ENCODE data around the gene UNC5B. TPM values are rescaled to one million over a fixed set of nuclear protein-coding genes. Genes with fewer than 3 reads are reported as not detected.

The UNC5B gene
- total and polyA plus RNA-seq, 10 donors = 0.74 to 21.1 (median 11.3) TPM

DNA sequence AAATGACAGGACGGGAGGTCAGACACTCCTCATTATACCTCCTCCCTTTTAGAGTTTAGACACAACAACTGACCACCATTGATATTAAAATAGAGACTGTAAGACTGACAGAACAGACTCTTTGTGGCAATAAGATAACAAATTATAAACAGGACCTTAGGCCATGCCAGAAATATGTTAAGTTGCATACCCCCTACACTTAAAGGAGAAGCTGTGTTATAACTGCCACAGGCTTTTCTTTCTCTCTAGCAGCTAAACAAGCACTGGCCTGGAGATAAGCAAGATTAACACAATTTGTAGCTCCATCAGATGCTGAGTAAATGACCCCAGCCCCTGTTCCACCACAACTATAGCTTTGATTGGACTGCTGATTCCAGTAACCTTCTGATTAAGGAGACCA, 10.5 kb upstream of the UNC5B start:
- no peak overlapping the region for H3K27ac ChIP-seq
- TF ChIP-seq POLR2A (IDR thresholded peaks at IDR 0.05) = no peak
- no peak for TF ChIP-seq POLR2AphosphoS5 (IDR thresholded peaks at IDR 0.05)
- TF ChIP-seq, protein P1, sequence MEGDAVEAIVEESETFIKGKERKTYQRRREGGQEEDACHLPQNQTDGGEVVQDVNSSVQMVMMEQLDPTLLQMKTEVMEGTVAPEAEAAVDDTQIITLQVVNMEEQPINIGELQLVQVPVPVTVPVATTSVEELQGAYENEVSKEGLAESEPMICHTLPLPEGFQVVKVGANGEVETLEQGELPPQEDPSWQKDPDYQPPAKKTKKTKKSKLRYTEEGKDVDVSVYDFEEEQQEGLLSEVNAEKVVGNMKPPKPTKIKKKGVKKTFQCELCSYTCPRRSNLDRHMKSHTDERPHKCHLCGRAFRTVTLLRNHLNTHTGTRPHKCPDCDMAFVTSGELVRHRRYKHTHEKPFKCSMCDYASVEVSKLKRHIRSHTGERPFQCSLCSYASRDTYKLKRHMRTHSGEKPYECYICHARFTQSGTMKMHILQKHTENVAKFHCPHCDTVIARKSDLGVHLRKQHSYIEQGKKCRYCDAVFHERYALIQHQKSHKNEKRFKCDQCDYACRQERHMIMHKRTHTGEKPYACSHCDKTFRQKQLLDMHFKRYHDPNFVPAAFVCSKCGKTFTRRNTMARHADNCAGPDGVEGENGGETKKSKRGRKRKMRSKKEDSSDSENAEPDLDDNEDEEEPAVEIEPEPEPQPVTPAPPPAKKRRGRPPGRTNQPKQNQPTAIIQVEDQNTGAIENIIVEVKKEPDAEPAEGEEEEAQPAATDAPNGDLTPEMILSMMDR (IDR thresholded peaks at IDR 0.05 in 8 of 11, conservative IDR thresholded peaks at IDR 0.05 in 3 of 11) = no peak
- WGBS, 5 donors = 0 to 89% (median 79%) methylated on average over 1 of the region's 1 CpG

DNA sequence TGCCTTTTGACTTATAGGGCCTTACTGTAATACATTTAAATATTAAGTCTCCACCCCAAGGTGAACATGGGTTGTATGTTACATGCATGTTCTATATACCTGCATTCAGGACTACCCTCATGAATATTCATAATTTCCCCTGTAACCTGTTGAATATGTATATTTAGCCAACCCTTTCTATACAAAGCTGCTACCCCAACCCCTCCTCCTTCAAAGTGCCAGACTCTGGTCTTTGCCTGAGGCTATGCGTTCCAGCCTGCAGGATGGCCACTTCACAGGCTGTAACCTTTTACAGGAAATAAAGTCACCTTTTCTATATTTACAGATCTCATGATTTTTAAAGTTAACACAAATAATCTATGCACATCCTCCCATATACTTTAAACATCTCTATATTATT, 10.1 kb upstream of the UNC5B start:
- intact Hi-C loops (cut with DNase I; ENCODE audit: low total_unique reads) = no loop called here
- DNase-seq = no peak
- TF ChIP-seq, protein P1 (IDR thresholded peaks at IDR 0.05 in 8 of 11, conservative IDR thresholded peaks at IDR 0.05 in 3 of 11) = no peak
- TF ChIP-seq POLR2AphosphoS5 (IDR thresholded peaks at IDR 0.05) (no peak), POLR2A (IDR thresholded peaks at IDR 0.05) (no peak)
- Histone ChIP-seq H3K9me3 (peaks cover 0 to 28% (median 19%) of the 10 kb centered on the region in 8 donors), H3K36me3 (no peaks in the 10 kb centered on the region), H3K4me1 (no peaks in the 10 kb centered on the region), H3K27me3 (replicated peaks in 1 of 7) (peaks cover 0 to 18% (median 0%) of the 10 kb centered on the region in 7 donors), H3K4me3 (no peak overlapping the region), H3K27ac (no peak overlapping the region)
- WGBS, 5 donors = 77 to 89% (median 86%) methylated on average over 1 of the region's 1 CpG

More for the DNA sequence above, 10.5 kb upstream of the UNC5B start:
- H3K4me1 ChIP-seq = no peaks in the 10 kb centered on the region
- intact Hi-C loops (cut with DNase I; ENCODE audit: low total_unique reads) = no loop called here
- DNase-seq = no peak
- peaks cover 0 to 33% (median 24%) of the 10 kb centered on the region in 8 donors for H3K9me3 ChIP-seq
- H3K27me3 ChIP-seq (replicated peaks in 1 of 7) = peaks cover 0 to 14% (median 0%) of the 10 kb centered on the region in 7 donors
- no peaks in the 10 kb centered on the region for H3K36me3 ChIP-seq
- H3K4me3 ChIP-seq = no peak overlapping the region

DNA sequence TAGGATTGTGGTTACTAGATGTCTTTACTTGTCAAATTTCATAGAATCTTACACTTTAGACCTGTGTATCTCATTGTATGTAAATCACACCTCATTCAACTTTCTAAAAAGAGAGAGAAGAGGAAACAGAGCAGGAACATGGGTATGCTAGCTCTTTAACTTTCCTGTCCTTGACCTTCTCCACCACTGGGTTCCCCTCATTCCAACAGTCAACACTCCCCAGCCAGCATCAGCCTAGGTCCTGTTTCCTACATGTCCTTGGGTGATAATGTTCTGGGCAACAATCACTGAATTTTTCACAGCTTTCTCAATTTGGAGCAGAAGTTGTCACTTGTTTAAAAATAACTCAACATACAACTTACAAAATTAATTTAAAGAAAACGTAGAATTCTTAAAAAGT, 9.2 kb upstream of the UNC5B start:
- H3K9me3 ChIP-seq = peaks cover 0 to 20% (median 11%) of the 10 kb centered on the region in 8 donors
- 59 to 77% (median 65%) methylated on average over 1 of the region's 1 CpG for whole genome bisulfite sequencing, 5 donors

DNA sequence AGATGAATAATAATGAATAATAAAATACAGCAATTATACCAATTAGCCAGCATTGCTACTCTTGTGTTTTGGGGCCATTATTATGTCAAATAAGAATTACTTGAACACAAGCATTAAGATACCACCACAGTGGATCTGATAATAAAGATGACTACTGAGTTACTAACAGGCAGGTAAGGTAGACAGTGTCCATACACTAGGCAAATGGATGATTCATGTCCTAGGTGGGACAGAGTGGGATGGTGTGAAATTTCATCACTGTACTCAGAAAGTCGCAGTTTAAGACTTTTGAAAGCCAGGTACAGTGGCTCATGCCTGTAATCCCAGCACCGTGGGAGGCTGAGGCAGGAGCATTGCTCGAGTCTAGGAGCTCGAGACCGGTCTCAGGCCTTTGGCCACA, 8.7 kb upstream of the UNC5B start:
- H3K9me3 ChIP-seq = peaks cover 0 to 14% (median 5%) of the 10 kb centered on the region in 8 donors
- 82 to 94% (median 88%) methylated on average over 5 of the region's 5 CpGs for WGBS, 5 donors
- no peak overlapping the region for H3K4me3 ChIP-seq
- no peak for TF ChIP-seq POLR2A (IDR thresholded peaks at IDR 0.05)
- TF ChIP-seq POLR2AphosphoS5 (IDR thresholded peaks at IDR 0.05) = no peak
- H3K4me1 ChIP-seq = peaks cover under 1 to 3% (median 2%) of the 10 kb centered on the region in 6 donors
- H3K27ac ChIP-seq = no peak overlapping the region
- DNase-seq = peak; percentile 51
- peaks cover 0 to 27% (median 0%) of the 10 kb centered on the region in 7 donors for H3K27me3 ChIP-seq (replicated peaks in 1 of 7)
- intact Hi-C loops (cut with DNase I; ENCODE audit: low total_unique reads) = no loop called here
- no peaks in the 10 kb centered on the region for H3K36me3 ChIP-seq

More for the DNA sequence above, 9.2 kb upstream of the UNC5B start:
- TF ChIP-seq POLR2A (IDR thresholded peaks at IDR 0.05) = no peak
- TF ChIP-seq POLR2AphosphoS5 (IDR thresholded peaks at IDR 0.05) = no peak
- TF ChIP-seq, protein P1 (IDR thresholded peaks at IDR 0.05 in 8 of 11, conservative IDR thresholded peaks at IDR 0.05 in 3 of 11) = no peak
- Histone ChIP-seq H3K27ac (no peak overlapping the region), H3K27me3 (replicated peaks in 1 of 7) (peaks cover 0 to 21% (median 0%) of the 10 kb centered on the region in 7 donors), H3K4me1 (no peaks in the 10 kb centered on the region), H3K36me3 (no peaks in the 10 kb centered on the region), H3K4me3 (no peak overlapping the region)
- intact Hi-C loops (cut with DNase I; ENCODE audit: low total_unique reads) = no loop called here
- no peak for DNase-seq
